GM23338 (cell line): ENCODE data around the gene CACNA2D3. TPM values are rescaled to one million over a fixed set of nuclear protein-coding genes. Genes with fewer than 3 reads are reported as not detected.

Experiments
- ATAC-seq: fragments of 200-7000 bp; cut with Tn5 transposase; 3 replicates; pipeline ENCODE4 v1.9.1; 2020
- DNase-seq: peaks from one replicate; pipeline ENCODE4 v3.0.0-alpha.2; 2015; ENCODE audit warnings: low spot score
- H2AFZ ChIP-seq: fragments of 200-600 bp; sonication (generic); 2 replicates; pipeline ENCODE4 v1.8.0; 2016; ENCODE audit warnings: antibody characterized with exemption, mild to moderate bottlenecking, moderate library complexity
- H3F3A ChIP-seq: fragments of 200-600 bp; sonication (generic); replicated peaks from 2 replicates; pipeline ENCODE4 v1.8.0; 2017; ENCODE audit warnings: antibody characterized with exemption, mixed run types, low read depth
- H3K27ac ChIP-seq: fragments of 200-600 bp; sonication (generic); 2 replicates; pipeline ENCODE4 v1.6.1; 2016; ENCODE audit warnings: low read depth
- H3K27me3 ChIP-seq: fragments of 200-600 bp; sonication (generic); 2 replicates; pipeline ENCODE4 v1.8.0; 2016; ENCODE audit warnings: mild to moderate bottlenecking, mixed run types, moderate library complexity; ENCODE audit not compliant: insufficient read depth
- H3K36me3 ChIP-seq: fragments of 200-600 bp; sonication (generic); 2 replicates; pipeline ENCODE4 v1.8.0; 2016; ENCODE audit warnings: mild to moderate bottlenecking; ENCODE audit not compliant: insufficient read depth
- H3K4me1 ChIP-seq: fragments of 200-600 bp; sonication (generic); 2 replicates; pipeline ENCODE4 v1.8.0; 2016; ENCODE audit warnings: mild to moderate bottlenecking, moderate library complexity; ENCODE audit not compliant: insufficient read depth
- H3K4me2 ChIP-seq: fragments of 200-600 bp; sonication (generic); 2 replicates; pipeline ENCODE4 v1.7.1; 2017; ENCODE audit warnings: mixed run types
- H3K4me3 ChIP-seq: fragments of 200-600 bp; sonication (generic); 2 replicates; pipeline ENCODE4 v1.6.1; 2016; ENCODE audit warnings: mixed run types
- H3K79me2 ChIP-seq: fragments of 200-600 bp; sonication (generic); replicated peaks from 2 replicates; pipeline ENCODE4 v1.8.0; 2017; ENCODE audit warnings: mild to moderate bottlenecking; ENCODE audit not compliant: insufficient read depth
- H3K9me2 ChIP-seq: fragments of 200-600 bp; sonication (generic); 2 replicates; pipeline ENCODE4 v1.8.0; 2017; ENCODE audit not compliant: insufficient read depth
- H4K20me1 ChIP-seq: fragments of 200-600 bp; sonication (generic); replicated peaks from 2 replicates; pipeline ENCODE4 v1.8.0; 2017; ENCODE audit warnings: mild to moderate bottlenecking; ENCODE audit not compliant: insufficient read depth
- H3K27ac Mint-ChIP-seq: 2 replicates; pipeline ENCODE4 v1.8.0; 2020; ENCODE audit warnings: inconsistent platforms, mild to moderate bottlenecking, moderate library complexity, mixed read lengths
- H3K27me3 Mint-ChIP-seq: 3 replicates; pipeline ENCODE4 v1.8.0; 2022; ENCODE audit warnings: low read depth, mild to moderate bottlenecking, moderate library complexity, mixed read lengths, inconsistent platforms; ENCODE audit not compliant: insufficient read depth, poor library complexity
- H3K36me3 Mint-ChIP-seq: 3 replicates; pipeline ENCODE4 v1.8.0; 2021; ENCODE audit warnings: low read depth, mild to moderate bottlenecking, inconsistent platforms, moderate library complexity, mixed read lengths
- H3K4me1 Mint-ChIP-seq: 3 replicates; pipeline ENCODE4 v1.8.0; 2020; ENCODE audit warnings: mild to moderate bottlenecking, inconsistent platforms, mixed read lengths
- H3K4me3 Mint-ChIP-seq: 3 replicates; pipeline ENCODE4 v1.8.0; 2021; ENCODE audit warnings: moderate library complexity, mild to moderate bottlenecking, inconsistent platforms, mixed read lengths
- H3K9me3 Mint-ChIP-seq: 3 replicates; pipeline ENCODE4 v1.8.0; 2020; ENCODE audit warnings: moderate library complexity, mild to moderate bottlenecking, inconsistent platforms, mixed read lengths
- CREB1 ChIP-seq: fragments of 250-450 bp; sonication (Bioruptor Pico); IDR thresholded peaks from 2 replicates; pipeline ENCODE4 v1.5.0; 2020; ENCODE audit warnings: low read depth, mild to moderate bottlenecking, moderate library complexity
- EZH2 ChIP-seq: fragments of 200-600 bp; sonication (generic); IDR thresholded peaks from one replicate; pipeline ENCODE4 v1.8.0; 2017; ENCODE audit warnings: antibody characterized with exemption, mild to moderate bottlenecking, low read depth; ENCODE audit not compliant: unreplicated experiment
- EZH2phosphoT487 ChIP-seq: fragments of 200-600 bp; sonication (generic); IDR thresholded peaks from one replicate; pipeline ENCODE4 v1.8.1; 2018; ENCODE audit warnings: antibody characterized with exemption; ENCODE audit not compliant: unreplicated experiment
- JUNB ChIP-seq: IDR thresholded peaks from one replicate; pipeline ENCODE4 v1.6.1; 2016; ENCODE audit warnings: antibody characterized with exemption; ENCODE audit not compliant: unreplicated experiment
- NANOG ChIP-seq: IDR thresholded peaks from 2 replicates; pipeline ENCODE4 v1.6.1; 2016; ENCODE audit warnings: antibody characterized with exemption, borderline replicate concordance
- POLR2AphosphoS5 ChIP-seq: IDR thresholded peaks from 2 replicates; pipeline ENCODE4 v1.6.1; 2016; ENCODE audit warnings: antibody characterized with exemption, low read depth
- REST ChIP-seq: IDR thresholded peaks from one replicate; pipeline ENCODE4 v1.6.1; 2018; ENCODE audit warnings: antibody characterized with exemption; ENCODE audit not compliant: unreplicated experiment
- STAT1 ChIP-seq: IDR thresholded peaks from one replicate; pipeline ENCODE4 v1.6.1; 2016; ENCODE audit warnings: antibody characterized with exemption; ENCODE audit not compliant: unreplicated experiment
- ZNF114 ChIP-seq: fragments of 250-450 bp; sonication (Bioruptor Pico); IDR thresholded peaks from 2 replicates; pipeline ENCODE4 v1.5.0; 2020; ENCODE audit warnings: mild to moderate bottlenecking, moderate library complexity
- ZNF331 ChIP-seq: fragments of 250-450 bp; sonication (Bioruptor Pico); IDR thresholded peaks from 2 replicates; pipeline ENCODE4 v1.5.0; 2020; ENCODE audit warnings: low read depth, mild to moderate bottlenecking, moderate library complexity
- polyA plus RNA-seq: library from polyadenylated mRNA; unstranded; fragments of >200 nt; fragmentation: Nextera tagmentation; extraction: Ambion mirVana; gene quantifications from 2 replicates; pipeline ENCODE4 v1.2.1, GENCODE V29; 2016
- total RNA-seq: library from RNA; depleted of rRNA; stranded (reverse); fragments of >200 nt; shearing (Covaris generic); gene quantifications from 2 replicates; pipeline ENCODE4 v1.2.3, GENCODE V29; 2014
- TF ChIP-seq, protein P1 (sequence below), 2 experiments: fragments of 200-600 bp in 1 of 2; sonication (generic) in 1 of 2; conservative IDR thresholded peaks; 2 replicates each; pipeline versions ENCODE4 v1.5.1 to v1.6.1; 2016 to 2017; ENCODE audit warnings: antibody characterized with exemption in 2 of 2, low read depth in 2 of 2, mild to moderate bottlenecking in 2 of 2, moderate library complexity in 1 of 2
- TF ChIP-seq, protein P2 (sequence below): fragments of 250-450 bp; sonication (Bioruptor Pico); IDR thresholded peaks from 2 replicates; pipeline ENCODE4 v1.5.0; 2020; ENCODE audit warnings: mild to moderate bottlenecking, moderate library complexity
- TF ChIP-seq, protein P3 (sequence below): IDR thresholded peaks from 2 replicates; pipeline ENCODE4 v1.6.1; 2016; ENCODE audit warnings: antibody characterized with exemption

CACNA2D3 gene
- total and polyA plus RNA-seq, 2 experiments from 2014 or later = 2.2 to 2.3 TPM

GRCh38 chr3:54950391-54951003 is 828.1 kb downstream of the CACNA2D3 start:
- Mint-ChIP-seq H3K27me3 (peaks cover 10% of the 10 kb centered on the region), H3K27ac (no peak overlapping the region), H3K9me3 (no peaks in the 10 kb centered on the region), H3K4me1 (peaks cover 19% of the 10 kb centered on the region), H3K36me3 (no peaks in the 10 kb centered on the region), H3K4me3 (no peak overlapping the region)
- ATAC-seq = no peak
- TF ChIP-seq STAT1 (no peak), NANOG (no peak), EZH2 (no peak), EZH2phosphoT487 (no peak), POLR2AphosphoS5 (no peak), JUNB (no peak), ZNF331 (CRISPR knock-in tag) (no peak), REST (no peak), CREB1 (no peak), ZNF114 (CRISPR knock-in tag) (no peak)
- TF ChIP-seq, protein P1, sequence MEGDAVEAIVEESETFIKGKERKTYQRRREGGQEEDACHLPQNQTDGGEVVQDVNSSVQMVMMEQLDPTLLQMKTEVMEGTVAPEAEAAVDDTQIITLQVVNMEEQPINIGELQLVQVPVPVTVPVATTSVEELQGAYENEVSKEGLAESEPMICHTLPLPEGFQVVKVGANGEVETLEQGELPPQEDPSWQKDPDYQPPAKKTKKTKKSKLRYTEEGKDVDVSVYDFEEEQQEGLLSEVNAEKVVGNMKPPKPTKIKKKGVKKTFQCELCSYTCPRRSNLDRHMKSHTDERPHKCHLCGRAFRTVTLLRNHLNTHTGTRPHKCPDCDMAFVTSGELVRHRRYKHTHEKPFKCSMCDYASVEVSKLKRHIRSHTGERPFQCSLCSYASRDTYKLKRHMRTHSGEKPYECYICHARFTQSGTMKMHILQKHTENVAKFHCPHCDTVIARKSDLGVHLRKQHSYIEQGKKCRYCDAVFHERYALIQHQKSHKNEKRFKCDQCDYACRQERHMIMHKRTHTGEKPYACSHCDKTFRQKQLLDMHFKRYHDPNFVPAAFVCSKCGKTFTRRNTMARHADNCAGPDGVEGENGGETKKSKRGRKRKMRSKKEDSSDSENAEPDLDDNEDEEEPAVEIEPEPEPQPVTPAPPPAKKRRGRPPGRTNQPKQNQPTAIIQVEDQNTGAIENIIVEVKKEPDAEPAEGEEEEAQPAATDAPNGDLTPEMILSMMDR (conservative IDR thresholded peaks at IDR 0.05; ENCODE audit: low read depth in 2 of 2) = no peak
- TF ChIP-seq, protein P2, sequence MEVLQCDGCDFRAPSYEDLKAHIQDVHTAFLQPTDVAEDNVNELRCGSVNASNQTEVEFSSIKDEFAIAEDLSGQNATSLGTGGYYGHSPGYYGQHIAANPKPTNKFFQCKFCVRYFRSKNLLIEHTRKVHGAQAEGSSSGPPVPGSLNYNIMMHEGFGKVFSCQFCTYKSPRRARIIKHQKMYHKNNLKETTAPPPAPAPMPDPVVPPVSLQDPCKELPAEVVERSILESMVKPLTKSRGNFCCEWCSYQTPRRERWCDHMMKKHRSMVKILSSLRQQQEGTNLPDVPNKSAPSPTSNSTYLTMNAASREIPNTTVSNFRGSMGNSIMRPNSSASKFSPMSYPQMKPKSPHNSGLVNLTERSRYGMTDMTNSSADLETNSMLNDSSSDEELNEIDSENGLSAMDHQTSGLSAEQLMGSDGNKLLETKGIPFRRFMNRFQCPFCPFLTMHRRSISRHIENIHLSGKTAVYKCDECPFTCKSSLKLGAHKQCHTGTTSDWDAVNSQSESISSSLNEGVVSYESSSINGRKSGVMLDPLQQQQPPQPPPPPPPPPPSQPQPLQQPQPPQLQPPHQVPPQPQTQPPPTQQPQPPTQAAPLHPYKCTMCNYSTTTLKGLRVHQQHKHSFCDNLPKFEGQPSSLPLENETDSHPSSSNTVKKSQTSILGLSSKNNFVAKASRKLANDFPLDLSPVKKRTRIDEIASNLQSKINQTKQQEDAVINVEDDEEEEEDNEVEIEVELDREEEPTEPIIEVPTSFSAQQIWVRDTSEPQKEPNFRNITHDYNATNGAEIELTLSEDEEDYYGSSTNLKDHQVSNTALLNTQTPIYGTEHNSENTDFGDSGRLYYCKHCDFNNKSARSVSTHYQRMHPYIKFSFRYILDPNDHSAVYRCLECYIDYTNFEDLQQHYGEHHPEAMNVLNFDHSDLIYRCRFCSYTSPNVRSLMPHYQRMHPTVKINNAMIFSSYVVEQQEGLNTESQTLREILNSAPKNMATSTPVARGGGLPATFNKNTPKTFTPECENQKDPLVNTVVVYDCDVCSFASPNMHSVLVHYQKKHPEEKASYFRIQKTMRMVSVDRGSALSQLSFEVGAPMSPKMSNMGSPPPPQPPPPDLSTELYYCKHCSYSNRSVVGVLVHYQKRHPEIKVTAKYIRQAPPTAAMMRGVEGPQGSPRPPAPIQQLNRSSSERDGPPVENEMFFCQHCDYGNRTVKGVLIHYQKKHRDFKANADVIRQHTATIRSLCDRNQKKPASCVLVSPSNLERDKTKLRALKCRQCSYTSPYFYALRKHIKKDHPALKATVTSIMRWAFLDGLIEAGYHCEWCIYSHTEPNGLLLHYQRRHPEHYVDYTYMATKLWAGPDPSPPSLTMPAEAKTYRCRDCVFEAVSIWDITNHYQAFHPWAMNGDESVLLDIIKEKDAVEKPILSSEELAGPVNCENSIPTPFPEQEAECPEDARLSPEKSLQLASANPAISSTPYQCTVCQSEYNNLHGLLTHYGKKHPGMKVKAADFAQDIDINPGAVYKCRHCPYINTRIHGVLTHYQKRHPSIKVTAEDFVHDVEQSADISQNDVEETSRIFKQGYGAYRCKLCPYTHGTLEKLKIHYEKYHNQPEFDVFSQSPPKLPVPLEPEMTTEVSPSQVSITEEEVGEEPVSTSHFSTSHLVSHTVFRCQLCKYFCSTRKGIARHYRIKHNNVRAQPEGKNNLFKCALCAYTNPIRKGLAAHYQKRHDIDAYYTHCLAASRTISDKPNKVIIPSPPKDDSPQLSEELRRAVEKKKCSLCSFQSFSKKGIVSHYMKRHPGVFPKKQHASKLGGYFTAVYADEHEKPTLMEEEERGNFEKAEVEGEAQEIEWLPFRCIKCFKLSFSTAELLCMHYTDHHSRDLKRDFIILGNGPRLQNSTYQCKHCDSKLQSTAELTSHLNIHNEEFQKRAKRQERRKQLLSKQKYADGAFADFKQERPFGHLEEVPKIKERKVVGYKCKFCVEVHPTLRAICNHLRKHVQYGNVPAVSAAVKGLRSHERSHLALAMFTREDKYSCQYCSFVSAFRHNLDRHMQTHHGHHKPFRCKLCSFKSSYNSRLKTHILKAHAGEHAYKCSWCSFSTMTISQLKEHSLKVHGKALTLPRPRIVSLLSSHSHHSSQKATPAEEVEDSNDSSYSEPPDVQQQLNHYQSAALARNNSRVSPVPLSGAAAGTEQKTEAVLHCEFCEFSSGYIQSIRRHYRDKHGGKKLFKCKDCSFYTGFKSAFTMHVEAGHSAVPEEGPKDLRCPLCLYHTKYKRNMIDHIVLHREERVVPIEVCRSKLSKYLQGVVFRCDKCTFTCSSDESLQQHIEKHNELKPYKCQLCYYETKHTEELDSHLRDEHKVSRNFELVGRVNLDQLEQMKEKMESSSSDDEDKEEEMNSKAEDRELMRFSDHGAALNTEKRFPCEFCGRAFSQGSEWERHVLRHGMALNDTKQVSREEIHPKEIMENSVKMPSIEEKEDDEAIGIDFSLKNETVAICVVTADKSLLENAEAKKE (CRISPR knock-in tag) = no peak
- TF ChIP-seq, protein P3, sequence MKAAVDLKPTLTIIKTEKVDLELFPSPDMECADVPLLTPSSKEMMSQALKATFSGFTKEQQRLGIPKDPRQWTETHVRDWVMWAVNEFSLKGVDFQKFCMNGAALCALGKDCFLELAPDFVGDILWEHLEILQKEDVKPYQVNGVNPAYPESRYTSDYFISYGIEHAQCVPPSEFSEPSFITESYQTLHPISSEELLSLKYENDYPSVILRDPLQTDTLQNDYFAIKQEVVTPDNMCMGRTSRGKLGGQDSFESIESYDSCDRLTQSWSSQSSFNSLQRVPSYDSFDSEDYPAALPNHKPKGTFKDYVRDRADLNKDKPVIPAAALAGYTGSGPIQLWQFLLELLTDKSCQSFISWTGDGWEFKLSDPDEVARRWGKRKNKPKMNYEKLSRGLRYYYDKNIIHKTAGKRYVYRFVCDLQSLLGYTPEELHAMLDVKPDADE = no peak
- Histone ChIP-seq H3K4me2 (no peak overlapping the region), H3K4me3 (no peak overlapping the region), H3K27me3 (no peaks in the 10 kb centered on the region), H3F3A (no peaks in the 10 kb centered on the region), H3K79me2 (no peaks in the 10 kb centered on the region), H2AFZ (no peak overlapping the region), H3K9me2 (peaks cover 6% of the 10 kb centered on the region), H3K4me1 (peaks cover 12% of the 10 kb centered on the region; the same call in 1 of the 2 replicates), H3K36me3 (no peaks in the 10 kb centered on the region), H4K20me1 (no peaks in the 10 kb centered on the region), H3K27ac (no peak overlapping the region)
- no peak for DNase-seq
